Brain microvascular endothelial cell (primary cell): ENCODE data around the gene PYCR2.
"Not testable (repeated sequence)": the region's sequence is repeated elsewhere in the genome, so short reads cannot be mapped to it uniquely, and the experiment has no call there.

Source experiments
- DNase-seq: peaks from one replicate; pipeline ENCODE4 v3.0.0-alpha.2; 2020
- H3K27ac ChIP-seq: fragments of 250-450 bp; sonication (Bioruptor Pico); 2 replicates; pipeline ENCODE4 v1.5.1; 2020; ENCODE audit warnings: mild to moderate bottlenecking, moderate library complexity
- H3K27me3 ChIP-seq: fragments of 250-450 bp; sonication (Bioruptor Pico); replicated peaks from 2 replicates; pipeline ENCODE4 v1.5.1; 2020; ENCODE audit warnings: mild to moderate bottlenecking
- H3K36me3 ChIP-seq: fragments of 250-450 bp; sonication (Bioruptor Pico); replicated peaks from 2 replicates; pipeline ENCODE4 v1.5.1; 2020; ENCODE audit warnings: mild to moderate bottlenecking
- H3K4me3 ChIP-seq: 2 replicates; pipeline ENCODE4 v1.5.1; 2011; ENCODE audit warnings: low read depth, mild to moderate bottlenecking, control low read depth, low read length, moderate library complexity
- in situ Hi-C: cut with HindIII; loops from 2 replicates; pipeline ENCODE4 v1.10.0; 2017; ENCODE audit warnings: low sequenced_read_pairs, low pct_ligation_motif_present
- TF ChIP-seq, protein P1 (sequence below): IDR thresholded peaks from 2 replicates; pipeline ENCODE4 v1.5.1; 2011; ENCODE audit warnings: low read depth, mild to moderate bottlenecking, moderate library complexity, low read length, control low read depth, inconsistent platforms; ENCODE audit errors: missing control alignments

PYCR2 gene

DNA sequence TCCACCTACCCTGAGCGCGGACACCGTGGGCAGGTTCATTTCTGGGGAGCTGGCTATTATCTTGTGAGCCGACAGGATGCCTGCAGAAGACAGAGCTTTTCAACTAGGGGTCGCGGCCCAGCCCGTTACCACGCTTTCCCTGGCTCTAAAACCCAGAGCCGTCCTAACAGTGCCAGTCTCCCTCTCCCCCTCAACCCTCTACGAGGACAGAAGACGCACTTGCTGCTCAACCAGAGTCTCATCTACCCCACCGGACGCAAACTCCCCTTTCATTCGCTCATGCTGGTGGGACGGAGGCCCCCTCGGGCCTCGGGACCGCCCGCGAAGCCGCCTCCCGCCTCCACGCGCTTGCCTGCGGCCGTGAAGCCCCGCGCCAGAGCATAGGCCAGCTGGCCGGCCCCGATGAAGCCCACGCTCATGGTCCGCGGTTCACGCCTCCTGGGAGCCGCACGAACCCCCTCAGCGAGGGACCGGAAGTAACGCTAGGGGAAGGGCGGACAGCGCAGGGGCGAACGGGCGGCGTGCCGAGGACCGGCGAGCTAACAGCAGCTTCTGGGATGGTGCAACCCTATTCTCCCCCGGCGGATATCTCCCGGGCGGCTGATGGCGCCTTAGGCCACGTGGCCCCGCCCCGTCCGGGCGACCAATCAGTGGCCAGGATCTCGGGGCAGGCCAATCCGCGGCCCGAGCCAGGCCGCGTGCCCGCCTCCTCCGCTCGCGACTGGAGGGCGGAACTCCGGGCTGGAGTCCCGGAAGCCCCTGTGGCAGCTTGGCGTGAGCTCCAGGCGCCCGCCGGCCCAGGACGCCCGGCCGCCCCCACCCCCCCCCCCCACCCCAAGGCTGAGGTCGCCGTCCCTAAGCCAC lies at the start of gene PYCR2:
TSS of gene PYCR2 (minus strand) at position 559 of the 864 bp plus-strand sequence. CDS start at position 419, 140 bp downstream.
- DNase-seq, result peak; percentile 92
- Histone ChIP-seq H3K27ac (peak within 1 kb of the TSS; percentile 60), H3K27me3 (no peaks in the 10 kb centered on the region), H3K4me3 (peak within 1 kb of the TSS; percentile 85), H3K36me3 (peaks cover 15% of the 10 kb centered on the region)
- TF ChIP-seq, protein P1, sequence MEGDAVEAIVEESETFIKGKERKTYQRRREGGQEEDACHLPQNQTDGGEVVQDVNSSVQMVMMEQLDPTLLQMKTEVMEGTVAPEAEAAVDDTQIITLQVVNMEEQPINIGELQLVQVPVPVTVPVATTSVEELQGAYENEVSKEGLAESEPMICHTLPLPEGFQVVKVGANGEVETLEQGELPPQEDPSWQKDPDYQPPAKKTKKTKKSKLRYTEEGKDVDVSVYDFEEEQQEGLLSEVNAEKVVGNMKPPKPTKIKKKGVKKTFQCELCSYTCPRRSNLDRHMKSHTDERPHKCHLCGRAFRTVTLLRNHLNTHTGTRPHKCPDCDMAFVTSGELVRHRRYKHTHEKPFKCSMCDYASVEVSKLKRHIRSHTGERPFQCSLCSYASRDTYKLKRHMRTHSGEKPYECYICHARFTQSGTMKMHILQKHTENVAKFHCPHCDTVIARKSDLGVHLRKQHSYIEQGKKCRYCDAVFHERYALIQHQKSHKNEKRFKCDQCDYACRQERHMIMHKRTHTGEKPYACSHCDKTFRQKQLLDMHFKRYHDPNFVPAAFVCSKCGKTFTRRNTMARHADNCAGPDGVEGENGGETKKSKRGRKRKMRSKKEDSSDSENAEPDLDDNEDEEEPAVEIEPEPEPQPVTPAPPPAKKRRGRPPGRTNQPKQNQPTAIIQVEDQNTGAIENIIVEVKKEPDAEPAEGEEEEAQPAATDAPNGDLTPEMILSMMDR, result no peak
- in situ Hi-C loops, result no loop called here

DNA sequence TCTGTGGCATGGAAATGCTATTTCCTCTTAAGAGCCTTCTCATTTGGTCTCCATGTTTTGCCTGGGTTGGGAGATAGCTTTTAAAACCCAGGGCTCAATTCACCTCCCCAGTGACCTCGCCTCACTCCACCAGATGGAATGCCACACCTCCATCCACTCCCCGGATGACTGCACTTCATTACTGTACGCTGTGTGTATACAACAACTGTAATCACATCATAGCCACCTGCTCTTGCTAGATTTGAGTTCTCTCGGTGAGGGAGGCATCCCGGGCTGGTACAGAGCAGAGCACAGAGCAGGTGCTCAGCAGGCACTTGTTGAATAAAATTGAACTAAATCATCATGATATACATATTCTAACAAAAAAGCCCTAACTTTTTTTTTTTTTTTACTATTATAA lies 49.1 kb upstream of the PYCR2 start:
- in situ Hi-C loops, result no loop called here
- TF ChIP-seq, protein P1, result no peak
- no peak overlapping the region for H3K4me3 ChIP-seq
- H3K27ac ChIP-seq, result no peak overlapping the region
- DNase-seq, result no peak
- H3K27me3 ChIP-seq, result no peaks in the 10 kb centered on the region
- H3K36me3 ChIP-seq, result no peaks in the 10 kb centered on the region

DNA sequence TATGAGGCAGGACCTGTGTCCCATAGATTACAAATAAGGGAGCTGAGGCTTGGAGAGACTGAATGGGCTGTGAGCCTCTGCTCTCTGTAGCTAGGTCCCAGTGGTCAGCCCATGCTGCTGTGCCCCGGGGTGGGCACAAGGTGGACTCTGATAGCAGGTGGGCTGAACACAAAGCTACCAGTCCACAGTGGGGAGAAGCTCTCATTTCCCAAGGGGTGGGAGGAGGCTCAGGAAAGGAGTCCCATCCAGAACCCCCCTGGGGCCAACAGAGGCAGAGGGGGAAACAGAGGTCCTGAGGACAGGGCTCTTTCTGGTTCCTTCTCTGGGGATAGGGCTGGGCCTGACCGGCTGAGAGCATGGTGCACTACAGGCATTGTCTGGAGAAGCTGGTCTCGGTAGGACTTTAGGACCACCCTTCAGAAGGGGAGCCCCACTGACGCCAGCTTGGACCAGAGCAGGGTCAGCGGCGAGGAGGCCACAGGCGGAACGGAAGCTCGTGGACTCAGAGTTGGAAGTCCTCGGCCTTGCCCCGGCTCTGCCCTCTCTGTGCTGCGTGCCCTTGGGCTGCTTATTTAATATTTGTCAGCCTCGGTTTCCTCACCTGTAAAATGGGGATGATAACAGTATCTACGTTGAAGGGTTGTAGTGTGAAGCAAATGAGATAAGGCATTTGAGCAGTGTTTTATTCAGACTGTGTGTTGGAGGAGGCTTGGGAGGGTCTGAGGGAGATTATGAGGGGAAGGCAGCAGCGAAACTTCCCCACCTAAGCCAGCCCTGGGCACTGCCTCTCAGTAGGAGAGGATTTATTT lies 48.5 kb upstream of the PYCR2 start:
- no peaks in the 10 kb centered on the region for H3K36me3 ChIP-seq
- H3K4me3 ChIP-seq, result no peak overlapping the region
- H3K27me3 ChIP-seq, result no peaks in the 10 kb centered on the region
- in situ Hi-C loops, result no loop called here
- DNase-seq, result no peak
- TF ChIP-seq, protein P1, result no peak
- H3K27ac ChIP-seq, result no peak overlapping the region

DNA sequence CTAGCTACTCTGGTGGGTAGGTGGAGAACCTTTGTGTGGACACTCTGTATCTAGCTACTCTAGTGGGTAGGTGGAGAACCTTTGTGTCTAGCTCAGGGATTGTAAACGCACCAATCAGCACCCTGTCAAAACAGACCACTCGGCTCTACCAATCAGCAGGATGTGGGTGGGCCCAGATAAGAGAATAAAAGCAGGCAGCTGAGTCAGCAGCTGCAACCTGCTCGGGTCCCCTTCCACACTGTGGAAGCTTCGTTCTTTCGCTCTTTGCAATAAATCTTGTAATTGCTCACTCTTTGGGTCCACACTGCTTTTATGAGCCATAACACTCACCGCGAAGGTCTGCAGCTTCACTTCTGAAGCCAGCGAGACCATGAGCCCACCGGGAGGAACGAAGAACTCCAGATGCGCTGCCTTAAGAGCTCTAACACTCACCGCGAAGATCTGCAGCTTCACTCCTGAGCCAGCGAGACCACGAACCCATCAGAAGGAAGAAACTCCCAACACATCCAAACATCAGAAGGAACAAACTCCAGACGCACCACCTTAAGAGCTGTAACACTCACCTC lies 46.6 kb upstream of the PYCR2 start:
- H3K27ac ChIP-seq, H3K4me3 ChIP-seq, in situ Hi-C loops, DNase-seq, H3K27me3 ChIP-seq, H3K36me3 ChIP-seq: not testable (repeated sequence)

DNA sequence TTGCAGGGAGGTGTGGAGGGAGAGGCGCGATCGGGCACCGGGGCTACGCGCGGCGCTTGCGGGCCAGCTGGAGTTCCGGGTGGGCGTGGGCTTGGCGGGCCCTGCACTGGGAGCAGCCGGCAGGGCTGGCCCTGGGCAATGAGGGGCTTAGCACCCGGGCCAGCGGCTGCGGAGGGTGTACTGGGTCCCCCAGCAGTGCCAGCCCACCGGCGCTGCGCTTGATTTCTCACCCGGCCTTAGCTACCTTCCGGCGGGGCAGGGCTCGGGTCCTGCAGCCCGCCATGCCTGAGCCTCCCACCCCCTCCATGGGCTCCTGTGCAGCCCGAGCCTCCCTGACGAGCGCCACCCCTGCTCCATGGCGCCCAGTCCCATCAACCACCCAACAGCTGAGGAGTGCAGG lies 45.7 kb upstream of the PYCR2 start:
- H3K4me3 ChIP-seq, DNase-seq, H3K27me3 ChIP-seq, H3K36me3 ChIP-seq, H3K27ac ChIP-seq, in situ Hi-C loops: not testable (repeated sequence)

DNA sequence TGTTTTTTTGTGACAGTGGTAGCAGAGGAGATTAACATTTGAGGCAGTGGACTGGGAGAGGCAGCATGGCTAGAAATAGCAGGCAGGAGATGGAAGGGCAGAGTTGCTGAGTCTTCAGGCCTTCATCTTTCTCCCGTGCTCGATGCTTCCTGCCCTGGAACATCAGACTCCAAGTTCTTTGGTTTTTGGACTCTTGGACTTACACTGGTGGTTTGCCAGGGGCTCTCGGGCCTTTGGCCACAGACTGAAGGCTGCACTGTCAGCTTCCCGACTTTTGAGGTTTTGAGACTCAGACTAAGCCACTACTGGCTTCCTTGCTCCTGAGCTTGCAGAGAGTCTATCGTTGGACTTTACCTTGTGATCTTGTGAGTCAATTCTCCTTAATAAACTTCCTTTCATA lies 41.2 kb upstream of the PYCR2 start:
- Histone ChIP-seq H3K4me3 (no peak overlapping the region), H3K27me3 (no peaks in the 10 kb centered on the region), H3K27ac (no peak overlapping the region), H3K36me3 (no peaks in the 10 kb centered on the region)
- TF ChIP-seq, protein P1, result no peak
- no peak for DNase-seq
- in situ Hi-C loops, result no loop called here
